Measurements from ENCODE around the gene CD7.
A peak's percentile ranks its signal among the peaks of the same experiment; 100 is the strongest.

CD7 gene

GRCh38 chr17:82354804-82355308 is 37.4 kb upstream of the CD7 start:
- TF ChIP-seq CREB1 (IDR thresholded peaks at IDR 0.05; ENCODE audit: low read depth) = no peak
- no peak for TF ChIP-seq ZBTB7A (IDR thresholded peaks at IDR 0.05; ENCODE audit: low read depth)
- no peak for TF ChIP-seq TEAD4 (IDR thresholded peaks at IDR 0.05)

- TF ChIP-seq ZBTB7A (IDR thresholded peaks at IDR 0.05; ENCODE audit: low read depth) = no peak
- no peak for TF ChIP-seq FOXM1 (IDR thresholded peaks at IDR 0.05; ENCODE audit: borderline replicate concordance, low read depth)
- no peak for TF ChIP-seq CREB1 (IDR thresholded peaks at IDR 0.05; ENCODE audit: low read depth)
- no peak for TF ChIP-seq MAX (IDR thresholded peaks at IDR 0.05)
- no peak for TF ChIP-seq EGR1 (IDR thresholded peaks at IDR 0.05)
- no peak for TF ChIP-seq RAD21 (IDR thresholded peaks at IDR 0.05; ENCODE audit: low read depth)
- TF ChIP-seq CEBPB (IDR thresholded peaks at IDR 0.05) = no peak
- no peak for TF ChIP-seq TEAD4 (IDR thresholded peaks at IDR 0.05)
- TF ChIP-seq YY1 (IDR thresholded peaks at IDR 0.05; ENCODE audit: low read depth) = no peak
- no peak for TF ChIP-seq NFIC (IDR thresholded peaks at IDR 0.05)
- TF ChIP-seq EP300 (IDR thresholded peaks at IDR 0.05; ENCODE audit: borderline replicate concordance) = no peak
- TF ChIP-seq USF1 (IDR thresholded peaks at IDR 0.05) = no peak
Measured at GRCh38 chr17:82353484-82353883, 36.1 kb upstream of the CD7 start.

- TF ChIP-seq EP300 (IDR thresholded peaks at IDR 0.05; ENCODE audit: borderline replicate concordance) = peak; percentile 74
- TF ChIP-seq EGR1 (IDR thresholded peaks at IDR 0.05) = peak; percentile 73
- TF ChIP-seq TCF12 (IDR thresholded peaks at IDR 0.05; ENCODE audit: low read depth) = peak; percentile 92
- peak; percentile 80 for TF ChIP-seq MAX (IDR thresholded peaks at IDR 0.05)
- TF ChIP-seq NFIC (IDR thresholded peaks at IDR 0.05) = peak; percentile 58; the same call in 1 of the 2 replicates
- TF ChIP-seq ZBTB7A (IDR thresholded peaks at IDR 0.05; ENCODE audit: low read depth) = no peak
- 0 out of 2 replicates have a peak, but pooled peaks have one; percentile 7 for TF ChIP-seq CEBPB (IDR thresholded peaks at IDR 0.05)
- no peak for TF ChIP-seq FOXM1 (IDR thresholded peaks at IDR 0.05; ENCODE audit: borderline replicate concordance, low read depth)
- peak; percentile 24; the same call in 1 of the 2 replicates for TF ChIP-seq YY1 (IDR thresholded peaks at IDR 0.05; ENCODE audit: low read depth)
- TF ChIP-seq RAD21 (IDR thresholded peaks at IDR 0.05; ENCODE audit: low read depth) = peak; percentile 97
Measured at GRCh38 chr17:82351713-82352488, 34.5 kb upstream of the CD7 start.

GRCh38 chr17:82351254-82351712 is 33.9 kb upstream of the CD7 start:
- TF ChIP-seq RAD21 (IDR thresholded peaks at IDR 0.05; ENCODE audit: low read depth) (no peak), CREB1 (IDR thresholded peaks at IDR 0.05; ENCODE audit: low read depth) (no peak), YY1 (IDR thresholded peaks at IDR 0.05; ENCODE audit: low read depth) (no peak), TAF1 (IDR thresholded peaks at IDR 0.05; ENCODE audit: low read depth) (no peak), TCF12 (IDR thresholded peaks at IDR 0.05; ENCODE audit: low read depth) (no peak), TEAD4 (IDR thresholded peaks at IDR 0.05) (no peak), REST (IDR thresholded peaks at IDR 0.05; ENCODE audit: low read depth) (no peak), EGR1 (IDR thresholded peaks at IDR 0.05) (no peak), MAX (IDR thresholded peaks at IDR 0.05) (no peak), ZBTB7A (IDR thresholded peaks at IDR 0.05; ENCODE audit: low read depth) (no peak), CEBPB (IDR thresholded peaks at IDR 0.05) (no peak), USF1 (IDR thresholded peaks at IDR 0.05) (no peak)

GRCh38 chr17:82350182-82351030 is 33.0 kb upstream of the CD7 start:
- no peak for TF ChIP-seq TEAD4 (IDR thresholded peaks at IDR 0.05)
- TF ChIP-seq USF1 (IDR thresholded peaks at IDR 0.05) = no peak
- TF ChIP-seq RAD21 (IDR thresholded peaks at IDR 0.05; ENCODE audit: low read depth) = no peak
- no peak for TF ChIP-seq EP300 (IDR thresholded peaks at IDR 0.05; ENCODE audit: borderline replicate concordance)
- no peak for TF ChIP-seq TAF1 (IDR thresholded peaks at IDR 0.05; ENCODE audit: low read depth)
- TF ChIP-seq NFIC (IDR thresholded peaks at IDR 0.05) = no peak
- no peak for TF ChIP-seq ZBTB7A (IDR thresholded peaks at IDR 0.05; ENCODE audit: low read depth)
- no peak for TF ChIP-seq TCF12 (IDR thresholded peaks at IDR 0.05; ENCODE audit: low read depth)
- no peak for TF ChIP-seq CEBPB (IDR thresholded peaks at IDR 0.05)
- TF ChIP-seq CREB1 (IDR thresholded peaks at IDR 0.05; ENCODE audit: low read depth) = no peak
- no peak for TF ChIP-seq REST (IDR thresholded peaks at IDR 0.05; ENCODE audit: low read depth)
- TF ChIP-seq EGR1 (IDR thresholded peaks at IDR 0.05) = no peak
- TF ChIP-seq MAX (IDR thresholded peaks at IDR 0.05) = no peak
- TF ChIP-seq FOXM1 (IDR thresholded peaks at IDR 0.05; ENCODE audit: borderline replicate concordance, low read depth) = no peak
- TF ChIP-seq YY1 (IDR thresholded peaks at IDR 0.05; ENCODE audit: low read depth) = no peak

All from Ishikawa (cell line).